ENCODE data around the gene TDRD9.
"Not testable (repeated sequence)": the region's sequence is repeated elsewhere in the genome, so short reads cannot be mapped to it uniquely, and the experiment has no call there.

The TDRD9 gene

GRCh38 chr14:103892247-103892646 is 36.0 kb upstream of the TDRD9 start:
- no peak for DNase-seq (ENCODE audit: low read depth)

GRCh38 chr14:103894034-103894722 is 34.1 kb upstream of the TDRD9 start:
- no peak for DNase-seq (ENCODE audit: low read depth)

DNA sequence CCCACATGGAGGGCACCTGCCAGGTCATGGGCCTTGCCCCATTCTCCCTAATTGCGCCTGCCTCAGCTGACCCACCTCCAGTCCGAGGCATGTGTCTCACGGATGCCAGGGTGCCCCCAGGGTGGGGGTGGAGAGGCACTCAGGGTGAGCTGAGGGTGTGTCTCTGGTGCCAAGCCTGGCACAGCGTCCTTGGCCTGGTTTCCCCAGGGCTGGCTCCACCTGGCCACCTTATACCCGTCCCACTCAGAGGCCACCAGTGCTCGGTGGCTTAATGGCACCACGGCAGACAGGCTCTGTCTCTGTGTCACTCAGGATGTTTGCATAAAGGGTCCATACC is 33.6 kb upstream of the TDRD9 start:
- no peak for DNase-seq (ENCODE audit: low read depth)

DNA sequence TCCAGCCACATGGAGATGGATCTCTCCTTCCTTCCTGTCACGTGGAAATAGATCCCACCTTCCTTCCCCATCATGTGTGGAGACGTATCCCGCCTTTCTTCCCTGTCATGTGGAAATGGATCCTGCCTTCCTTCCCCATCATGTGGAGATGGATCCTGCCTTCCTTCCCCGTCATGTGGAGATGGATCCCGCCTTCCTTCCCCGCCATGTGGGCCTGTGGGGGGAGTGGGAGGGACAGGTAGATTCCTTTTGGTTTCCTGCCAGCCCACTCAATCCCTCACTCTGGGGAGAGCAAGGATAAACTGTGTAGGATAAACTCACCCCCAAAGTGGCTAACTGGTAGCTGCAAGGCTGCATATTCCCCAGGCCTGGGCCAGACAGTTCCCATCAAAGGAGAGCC is 31.7 kb upstream of the TDRD9 start:
- no peak for DNase-seq (ENCODE audit: low read depth)

DNA sequence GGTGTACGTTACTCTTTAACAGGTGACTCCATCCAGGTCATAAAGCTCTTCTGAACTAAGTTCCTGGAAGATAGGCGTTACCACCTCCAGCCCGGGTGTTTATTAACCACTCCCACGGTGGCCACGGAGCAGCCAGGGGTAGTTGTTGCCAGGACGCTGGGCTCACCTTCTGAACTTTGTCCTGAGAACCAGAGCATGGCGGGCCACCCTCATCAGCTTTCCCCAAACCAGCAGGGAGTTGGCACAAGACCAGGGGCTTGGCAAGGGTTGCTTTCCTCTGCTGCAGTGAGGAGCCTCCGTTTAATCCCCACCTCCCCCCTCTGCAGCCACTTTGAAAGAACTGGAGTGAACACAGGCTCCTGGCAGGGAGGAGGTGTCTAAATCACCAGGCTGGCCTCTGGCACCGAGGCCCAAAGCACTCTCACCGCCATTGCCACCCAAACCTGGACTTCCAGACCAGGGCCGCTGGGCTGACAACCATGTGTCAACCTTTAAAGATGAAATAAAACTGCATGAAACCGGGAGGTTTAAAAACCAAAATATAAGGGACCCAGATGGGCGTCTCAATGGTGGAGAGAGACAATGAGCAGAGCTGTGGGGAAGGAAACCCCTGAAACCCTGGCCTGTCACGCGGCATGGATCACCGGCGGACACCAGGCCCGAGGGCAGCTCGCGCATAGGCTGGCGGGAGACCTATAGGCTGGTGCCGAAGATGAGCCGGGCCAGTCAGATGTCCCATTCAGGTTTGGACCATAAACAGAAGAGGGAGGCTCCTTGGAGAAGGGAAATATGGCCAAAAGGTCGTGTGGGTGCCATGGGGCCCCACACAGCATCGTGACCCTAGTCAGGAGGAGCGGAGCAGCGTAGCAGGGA is 30.9 kb upstream of the TDRD9 start:
- no peak for DNase-seq (ENCODE audit: low read depth)

GRCh38 chr14:103898204-103898603 is 30.1 kb upstream of the TDRD9 start:
- DNase-seq (ENCODE audit: low read depth), result no peak

DNA sequence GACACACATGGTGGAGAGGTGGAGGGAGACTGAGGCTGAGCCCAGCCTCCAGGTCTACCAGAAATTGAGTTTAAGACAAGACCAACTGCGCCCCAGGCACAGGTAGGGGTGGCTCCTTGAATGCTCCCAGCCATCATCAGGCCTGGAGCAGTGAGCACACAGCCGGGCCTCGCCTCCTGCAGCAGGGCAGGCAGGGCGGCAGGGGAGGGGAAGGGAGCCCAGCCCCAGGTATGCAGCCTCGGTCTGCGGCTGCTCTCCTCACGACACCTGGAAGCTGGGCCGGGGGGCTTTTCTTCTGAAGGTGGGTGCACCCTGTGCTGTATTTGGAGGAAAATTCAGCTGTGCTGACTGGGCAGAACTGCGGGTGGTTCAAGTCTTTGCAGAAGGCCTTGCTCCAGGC is 29.5 kb upstream of the TDRD9 start:
- no peak for DNase-seq (ENCODE audit: low read depth)

DNA sequence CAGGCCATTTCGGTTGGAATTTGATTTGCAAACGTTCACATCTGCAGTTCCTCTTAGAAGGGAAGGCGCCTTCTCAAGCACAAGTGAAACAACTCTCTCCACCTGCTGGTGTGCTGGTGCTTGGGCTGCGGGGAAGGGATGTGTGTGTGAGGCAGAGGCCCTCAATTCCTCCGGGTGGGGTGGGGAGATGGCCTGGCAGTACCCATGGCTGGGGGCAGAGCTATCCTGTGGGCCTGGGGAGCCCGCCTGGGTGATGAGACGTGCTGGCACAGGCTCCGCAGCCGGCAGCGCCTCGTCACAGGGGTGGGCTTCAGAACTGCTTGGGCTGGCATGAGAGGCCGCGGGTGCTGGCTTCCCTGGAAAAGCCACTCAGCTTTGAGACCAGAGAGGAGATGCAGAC is 28.9 kb upstream of the TDRD9 start:
- no peak for DNase-seq (ENCODE audit: low read depth)

- no peak for DNase-seq (ENCODE audit: low read depth)
Measured at GRCh38 chr14:103899833-103900232, 28.4 kb upstream of the TDRD9 start.

DNA sequence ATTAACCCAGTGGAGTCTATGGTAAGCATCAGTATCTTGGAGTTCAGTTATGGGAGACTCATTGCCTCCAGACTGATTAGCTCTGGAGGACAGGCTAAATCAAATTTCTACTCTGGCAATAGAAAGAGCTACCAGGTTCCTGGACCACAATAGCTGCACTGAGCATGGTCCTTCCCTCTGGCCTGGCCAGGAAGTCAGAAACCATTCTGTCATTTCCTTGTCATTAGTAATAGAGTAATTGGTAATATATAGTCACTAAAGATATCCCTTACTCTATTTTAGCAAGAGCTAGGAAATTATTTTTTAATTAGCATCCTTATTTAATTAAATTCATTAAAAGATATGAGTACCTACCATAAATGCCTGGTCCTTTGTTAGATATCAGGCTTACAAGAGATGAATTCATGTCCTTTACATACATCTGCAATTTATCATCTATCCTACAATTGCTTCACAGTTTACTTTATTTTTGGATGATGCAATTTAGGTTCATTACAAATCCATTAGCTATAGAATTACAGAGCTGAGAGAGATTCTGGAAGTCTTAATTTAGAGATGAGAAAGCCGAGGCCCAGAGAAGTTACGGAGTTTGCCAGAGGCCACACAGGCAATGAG is 23.7 kb upstream of the TDRD9 start:
- DNase-seq (ENCODE audit: low read depth), result no peak

GRCh38 chr14:103905842-103906456 is 22.3 kb upstream of the TDRD9 start:
- no peak for DNase-seq (ENCODE audit: low read depth)

DNA sequence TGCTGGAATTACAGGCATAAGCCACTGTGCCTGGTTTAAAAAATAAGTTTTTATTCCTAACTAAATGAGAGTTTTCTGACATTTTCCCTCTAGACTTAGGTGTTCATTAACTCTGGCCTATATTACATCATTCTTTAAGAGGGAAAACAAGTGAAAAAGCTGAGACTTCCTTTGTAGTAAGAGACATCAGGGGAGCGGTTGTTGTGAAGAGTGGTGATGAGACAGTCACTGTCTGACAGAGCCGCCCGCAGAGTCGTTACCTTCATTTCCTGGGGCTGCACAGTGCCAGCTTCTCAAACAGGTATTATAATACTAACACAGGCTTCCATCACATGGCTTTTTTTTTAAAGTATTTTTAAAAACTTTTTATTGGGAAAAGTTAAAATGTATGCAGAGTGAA is 19.7 kb upstream of the TDRD9 start:
- no peak for DNase-seq (ENCODE audit: low read depth)

DNA sequence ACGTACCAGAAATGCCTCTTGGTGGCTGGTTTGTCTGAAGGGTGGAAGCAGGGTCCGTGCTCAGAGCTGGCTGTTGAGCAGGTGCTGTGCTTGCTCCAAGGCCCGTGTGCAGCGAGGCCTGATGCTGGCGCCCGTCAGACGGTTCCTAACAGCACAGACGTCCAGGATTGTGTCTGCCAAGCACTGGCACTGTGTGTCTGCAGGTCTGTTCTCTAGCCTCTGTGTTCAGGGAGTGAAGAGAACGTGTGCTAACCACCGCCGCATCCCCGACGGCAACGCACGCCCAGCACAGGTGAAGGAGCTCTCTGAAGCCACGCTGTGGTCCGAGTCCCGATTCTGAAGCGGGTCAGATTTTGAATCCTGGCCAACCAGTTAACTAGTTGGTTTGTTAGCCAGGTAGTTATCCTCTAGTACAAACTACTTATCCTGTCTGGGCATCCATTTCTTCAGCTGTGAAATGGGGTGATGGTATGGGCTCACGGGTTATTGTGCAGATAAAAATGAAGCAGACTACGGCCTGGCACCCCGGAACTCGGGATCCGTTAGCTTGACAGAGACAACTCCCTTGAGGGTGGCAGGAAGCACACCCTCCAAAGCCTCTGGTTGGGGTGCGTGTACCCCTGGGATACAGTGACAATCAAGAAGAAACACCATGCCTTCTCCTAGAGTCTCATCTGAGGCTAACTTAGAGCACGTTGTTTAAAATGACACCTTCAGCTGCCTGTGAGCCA is 18.6 kb upstream of the TDRD9 start:
- DNase-seq (ENCODE audit: low read depth), result no peak

- DNase-seq (ENCODE audit: low read depth), result peak; percentile 31
Measured at GRCh38 chr14:103910262-103910935, 17.9 kb upstream of the TDRD9 start.

GRCh38 chr14:103910984-103911383 is 17.3 kb upstream of the TDRD9 start:
- no peak for DNase-seq (ENCODE audit: low read depth)

DNA sequence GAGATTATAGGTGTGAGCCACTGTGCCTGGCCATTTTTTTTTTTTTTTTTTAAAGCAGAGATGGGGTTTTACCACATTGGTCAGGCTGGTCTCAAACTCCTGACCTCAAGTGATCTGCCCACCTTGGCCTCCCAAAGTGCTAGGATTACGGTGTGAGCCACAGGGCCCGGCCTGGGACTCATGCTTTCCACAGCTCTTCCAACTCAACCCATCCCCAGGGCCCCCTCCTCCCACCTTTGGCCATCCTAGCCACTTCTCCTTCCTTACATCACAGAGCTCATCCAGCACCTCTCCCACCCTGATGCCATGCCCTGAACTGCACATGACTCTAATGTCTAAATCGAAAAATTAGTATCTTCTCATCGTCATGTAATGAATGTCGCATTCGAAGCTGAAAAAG is 12.6 kb upstream of the TDRD9 start:
- no peak for DNase-seq (ENCODE audit: low read depth)

DNA sequence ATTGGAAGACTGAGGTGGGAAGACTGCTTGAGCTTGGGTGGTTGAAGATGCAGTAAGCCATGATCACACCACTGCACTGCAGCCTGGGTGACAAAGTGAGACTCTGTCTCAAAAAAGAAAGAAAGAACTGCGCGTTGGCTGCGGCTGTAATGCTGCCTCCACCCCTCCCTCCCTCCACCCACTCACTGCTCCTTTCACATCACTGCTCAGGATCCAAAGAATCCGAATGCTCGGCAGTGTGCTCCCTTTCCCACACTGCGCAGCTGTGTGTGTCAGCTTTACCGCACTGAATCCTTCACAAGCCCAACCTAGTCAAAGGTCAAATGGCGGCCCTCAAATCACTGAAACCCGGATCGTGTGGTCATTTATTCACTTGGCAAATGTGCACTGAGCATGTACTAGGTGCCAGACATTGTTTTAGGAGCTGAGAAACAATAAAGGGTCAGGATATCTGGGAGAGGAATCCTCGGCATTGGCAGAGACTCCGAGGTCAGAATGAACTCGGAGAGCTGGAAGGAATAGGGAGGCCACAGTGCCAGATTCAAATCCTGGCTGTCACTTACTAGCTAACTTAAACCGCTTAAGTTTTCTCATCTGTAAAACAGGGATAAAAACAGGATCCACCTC is 11.5 kb upstream of the TDRD9 start:
- no peak for DNase-seq (ENCODE audit: low read depth)

DNA sequence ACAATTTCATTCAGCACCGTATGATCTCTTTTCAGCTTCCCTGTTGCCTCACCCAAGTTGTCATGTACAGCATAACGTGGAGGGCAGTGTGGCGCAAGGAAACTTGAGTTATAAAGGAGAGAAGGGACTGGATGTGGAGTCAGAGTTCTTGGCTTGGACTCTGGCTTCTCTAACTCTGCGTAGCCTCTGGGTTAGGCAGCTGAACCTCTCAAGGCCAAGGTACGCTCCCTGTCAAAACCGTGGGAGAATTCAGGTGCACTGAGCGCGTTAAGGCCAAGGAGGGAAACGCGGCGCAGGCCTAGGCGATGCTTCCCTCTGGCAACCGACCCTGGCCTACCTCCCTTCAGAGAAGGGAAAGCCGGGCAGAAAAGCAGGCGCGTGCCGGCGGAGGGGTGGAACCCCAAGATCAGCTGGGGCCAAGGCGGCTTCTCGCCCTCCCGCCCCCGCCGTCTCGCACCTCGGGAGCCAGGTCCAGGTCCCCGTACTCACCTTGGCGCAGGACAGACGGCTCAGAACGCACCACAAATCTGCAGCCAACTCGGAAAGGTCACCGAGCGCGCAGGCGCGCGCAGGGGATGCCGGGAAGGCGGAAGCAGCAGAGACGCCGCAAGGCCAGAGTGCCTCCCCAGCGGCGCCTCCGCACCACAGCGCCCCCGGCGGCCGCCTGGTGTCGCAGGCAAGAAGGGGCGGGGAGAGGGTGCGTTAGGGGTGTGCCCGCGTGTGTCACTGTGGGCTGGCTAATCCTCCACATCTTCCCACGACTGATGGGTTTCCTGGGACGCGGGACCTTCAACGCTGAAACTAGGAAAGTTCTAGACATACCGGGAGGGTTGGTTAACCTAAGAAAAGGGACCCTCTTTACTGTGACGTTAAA is 7.0 kb upstream of the TDRD9 start:
- DNase-seq (ENCODE audit: low read depth), result peak; percentile 95

GRCh38 chr14:103921855-103922200 is 6.4 kb upstream of the TDRD9 start:
- DNase-seq (ENCODE audit: low read depth), result not testable (repeated sequence)

GRCh38 chr14:103923863-103924262 is 4.4 kb upstream of the TDRD9 start:
- no peak for DNase-seq (ENCODE audit: low read depth)
